HG03108 (cell line): ENCODE measurements around the gene GARNL3.

ENCODE experiments used
- ATAC-seq: cut with Tn5 transposase; IDR thresholded peaks from one replicate; pipeline ENCODE4 v1.9.1; 2021; ENCODE audit warnings: moderate library complexity; ENCODE audit not compliant: unreplicated experiment

GARNL3 gene

GRCh38 chr9:127305838-127306226 lies 41.3 kb downstream of the GARNL3 start:
- ATAC-seq, result no peak

DNA sequence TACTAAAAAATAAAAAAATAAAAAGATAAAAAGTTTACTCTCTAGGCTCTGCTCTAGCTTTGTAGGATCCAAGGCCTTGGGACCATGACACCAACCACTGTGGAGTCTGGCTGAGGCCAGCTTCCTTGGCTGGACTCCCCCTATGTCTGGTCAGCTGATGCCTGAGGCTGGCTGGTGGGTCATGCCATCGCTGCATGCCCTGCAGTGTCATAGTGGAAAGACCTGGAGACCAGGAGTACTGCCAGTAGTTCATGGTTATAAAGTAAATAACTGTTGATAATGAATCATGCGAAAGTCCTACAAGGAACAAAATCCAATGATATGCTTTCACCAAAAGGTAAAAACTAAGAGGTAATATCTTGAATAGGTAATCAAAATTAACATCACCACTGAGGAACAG lies 43.2 kb downstream of the GARNL3 start:
- ATAC-seq, result no peak

- no peak for ATAC-seq
Observed at GRCh38 chr9:127308652-127309434, 44.3 kb downstream of the GARNL3 start.

DNA sequence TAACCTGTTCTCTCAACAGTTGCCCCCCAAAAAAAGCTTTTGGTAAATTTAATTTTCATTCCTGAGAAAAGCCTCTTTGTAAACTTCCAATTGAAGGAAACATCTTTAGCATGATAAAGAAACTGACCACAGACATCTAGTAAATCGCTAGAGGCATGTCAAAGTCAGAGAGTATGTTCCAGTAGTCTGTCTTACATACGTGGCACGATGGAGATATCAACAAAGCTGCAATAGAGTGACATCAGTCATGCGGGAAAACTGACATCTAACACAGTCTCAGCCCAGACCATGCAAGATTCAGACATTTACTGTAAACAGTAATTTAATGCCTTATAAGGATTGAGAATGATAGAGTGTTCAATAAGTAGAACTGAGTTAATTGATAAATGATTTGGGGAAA lies 45.1 kb downstream of the GARNL3 start:
- ATAC-seq, result no peak

- ATAC-seq, result no peak
Observed at GRCh38 chr9:127311239-127311741, 46.7 kb downstream of the GARNL3 start.

DNA sequence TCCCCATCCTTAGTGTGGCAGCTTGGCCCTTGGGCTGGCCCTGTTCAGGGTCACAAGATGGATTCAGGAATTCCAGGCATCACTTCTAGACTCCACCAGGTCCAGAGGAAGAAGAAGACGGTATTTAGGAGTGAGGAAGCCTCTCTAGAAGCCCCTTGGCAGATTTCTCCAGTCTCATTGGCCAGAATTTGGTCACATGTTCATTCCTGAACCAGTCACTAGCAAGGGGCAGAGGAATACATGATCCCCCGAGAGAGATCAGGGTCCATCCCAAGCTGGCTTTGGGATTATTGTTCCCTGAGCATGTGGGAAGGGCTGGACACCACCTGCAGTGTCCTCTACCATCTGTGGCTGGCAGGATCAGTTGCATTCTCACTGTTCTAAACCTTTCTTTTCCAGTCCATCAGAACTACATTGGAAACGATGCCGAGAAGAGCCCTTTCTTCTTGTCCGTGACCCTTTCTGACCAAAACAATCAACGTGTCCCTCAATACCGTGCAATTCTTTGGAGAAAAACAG lies 48.5 kb downstream of the GARNL3 start:
- no peak for ATAC-seq

GRCh38 chr9:127314911-127315310 lies 50.3 kb downstream of the GARNL3 start:
- ATAC-seq, result no peak

DNA sequence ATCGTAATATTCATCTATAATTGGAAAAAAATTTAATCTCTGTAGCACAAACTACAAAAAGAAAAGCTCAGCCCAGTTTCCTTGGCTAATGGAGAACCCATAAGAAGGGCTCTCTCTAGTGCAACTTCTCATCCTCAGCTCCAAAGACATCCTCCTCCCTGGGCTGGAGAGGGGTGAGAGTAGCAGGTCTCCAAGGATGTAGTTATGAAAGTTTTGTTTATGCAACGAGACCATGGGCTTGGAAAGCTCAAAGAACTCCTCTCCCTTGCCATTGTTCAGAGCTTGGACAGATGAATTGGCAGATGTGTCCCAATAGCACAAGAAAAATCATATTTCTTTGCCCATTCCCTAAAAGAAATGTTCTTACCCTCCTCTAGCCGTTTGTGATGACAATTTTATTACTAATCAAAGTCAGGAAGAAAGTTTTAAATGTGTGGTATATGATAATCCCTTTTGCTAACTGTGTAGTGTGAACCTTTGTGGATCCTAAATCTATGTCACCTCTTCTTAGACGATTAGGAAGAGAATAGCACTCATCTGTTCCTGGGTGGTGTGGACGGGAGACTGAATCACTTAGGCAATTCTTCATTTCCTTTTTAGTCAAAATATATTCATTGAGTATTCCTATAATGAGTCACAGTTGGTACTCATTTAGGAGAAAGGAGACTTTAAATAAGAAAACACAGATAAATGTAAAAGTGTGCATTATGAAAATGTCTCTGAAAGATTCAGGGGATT lies 52.2 kb downstream of the GARNL3 start:
- ATAC-seq, result no peak

- no peak for ATAC-seq
Observed at GRCh38 chr9:127318651-127319167, 54.1 kb downstream of the GARNL3 start.

DNA sequence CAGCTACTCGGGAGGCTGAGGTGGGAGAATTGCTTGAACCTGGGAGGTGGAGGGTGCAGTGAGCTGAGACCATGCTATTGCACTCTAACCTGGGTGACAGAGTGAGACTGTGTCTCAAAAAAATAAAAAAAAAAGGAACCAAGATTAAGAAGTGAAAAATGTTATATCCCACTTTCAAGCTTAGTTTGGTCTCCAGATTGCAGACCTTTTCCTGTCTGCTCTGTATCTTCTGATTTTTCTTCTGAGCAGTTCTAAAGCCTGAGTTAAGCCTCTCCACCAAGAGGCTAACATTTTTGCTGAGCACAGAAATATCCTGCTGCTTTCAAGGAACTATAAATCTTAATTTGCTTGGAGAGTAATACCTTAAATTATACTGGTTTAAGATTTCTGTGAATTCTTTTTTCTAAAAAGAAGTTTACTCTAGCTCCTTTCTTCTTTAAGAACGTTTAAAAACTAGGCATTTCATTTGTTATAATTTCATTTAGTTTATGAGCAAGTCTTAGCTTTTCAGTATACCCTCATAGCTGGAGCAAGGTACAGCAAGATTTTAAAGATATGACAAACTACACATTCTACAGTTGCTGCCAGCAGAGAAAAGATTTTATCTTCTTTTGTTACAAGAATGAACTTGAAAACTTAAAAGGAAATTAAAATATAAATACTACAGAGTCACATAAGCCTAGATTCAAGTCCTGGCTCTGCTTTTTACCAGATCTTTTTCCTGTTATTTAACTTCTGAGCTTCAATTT lies 55.0 kb downstream of the GARNL3 start:
- ATAC-seq, result peak; percentile 52

GRCh38 chr9:127320115-127320378 lies 55.5 kb downstream of the GARNL3 start:
- no peak for ATAC-seq

DNA sequence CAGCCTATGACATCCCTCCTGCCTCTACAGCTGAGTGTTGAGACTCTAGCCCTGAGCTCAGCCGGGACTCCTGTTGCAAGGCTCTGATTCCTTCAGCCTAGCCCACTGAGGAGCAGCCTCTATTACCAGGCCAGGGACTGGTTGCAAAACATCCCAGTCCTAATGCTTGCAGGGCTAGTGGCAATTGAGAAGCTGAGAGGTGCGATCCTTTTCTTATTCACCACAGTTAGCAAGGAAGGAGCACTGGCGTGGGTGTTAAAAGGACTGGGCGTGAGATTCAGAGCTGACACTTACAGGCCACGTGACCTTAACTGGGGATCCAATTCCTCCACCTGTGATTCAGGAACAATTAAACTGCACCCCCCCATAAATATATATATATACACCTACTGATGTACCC lies 58.8 kb downstream of the GARNL3 start:
- ATAC-seq, result no peak

DNA sequence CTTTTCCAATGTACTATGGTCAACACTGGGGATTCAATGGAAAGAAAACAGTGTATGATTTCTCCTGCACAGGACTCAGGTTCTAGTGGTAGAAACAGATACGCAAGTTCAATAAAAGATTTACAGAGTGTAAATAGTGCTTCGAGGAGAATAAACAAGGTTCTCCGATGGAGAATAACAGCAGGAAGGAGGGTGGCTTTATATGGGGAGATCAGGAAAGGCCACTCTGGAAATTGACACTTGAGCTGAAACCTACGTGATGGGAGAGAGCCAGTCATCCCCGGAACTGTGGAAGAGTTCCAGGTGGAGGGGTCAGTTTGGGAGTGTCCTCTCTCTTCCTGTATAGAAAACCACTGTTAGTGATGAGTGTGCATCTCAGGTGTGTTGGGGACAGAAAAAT lies 65.9 kb downstream of the GARNL3 start:
- no peak for ATAC-seq

DNA sequence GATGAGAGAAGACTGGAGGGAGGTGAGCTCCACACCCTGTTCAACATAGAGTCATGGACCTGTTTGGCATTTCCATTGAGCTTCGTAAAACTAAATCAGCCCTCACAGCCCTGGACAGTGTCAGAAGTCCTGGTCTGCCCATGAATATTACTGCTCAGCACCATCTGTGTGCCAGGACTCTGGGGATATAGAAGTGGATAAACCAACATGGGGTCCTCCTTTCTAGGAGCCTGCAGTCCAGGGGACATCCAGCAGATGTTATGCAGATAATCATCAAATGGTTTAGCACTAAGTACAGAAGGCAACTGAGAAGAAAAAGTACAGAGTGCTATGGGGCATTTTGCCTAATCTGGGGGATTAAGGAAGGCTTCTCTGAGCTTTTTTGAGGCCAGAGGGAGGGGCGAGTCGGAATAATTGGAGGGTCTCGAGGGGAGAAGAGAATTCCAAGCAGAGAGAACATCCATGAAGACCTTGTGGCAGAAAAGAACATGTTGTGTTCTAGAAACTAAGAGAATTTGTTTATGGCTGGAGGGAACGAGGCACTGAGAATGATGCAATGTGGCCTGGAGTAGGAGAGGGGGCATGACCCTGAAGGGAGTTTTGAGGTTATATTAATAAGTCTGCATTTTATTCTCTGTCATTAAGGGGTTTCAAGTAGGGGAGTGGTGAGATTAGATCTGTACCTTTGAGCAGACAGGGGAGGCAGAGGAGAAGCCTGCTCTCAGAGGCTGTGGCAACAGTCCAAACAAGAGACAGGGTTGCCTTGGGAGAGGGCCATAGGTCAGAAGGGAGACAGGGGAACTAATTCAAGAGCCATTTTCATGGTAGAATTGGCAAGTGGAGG lies 68.9 kb downstream of the GARNL3 start:
- no peak for ATAC-seq

- ATAC-seq, result no peak
Observed at GRCh38 chr9:127334725-127335124, 70.2 kb downstream of the GARNL3 start.

- ATAC-seq, result no peak
Observed at GRCh38 chr9:127336086-127336485, 71.5 kb downstream of the GARNL3 start.

DNA sequence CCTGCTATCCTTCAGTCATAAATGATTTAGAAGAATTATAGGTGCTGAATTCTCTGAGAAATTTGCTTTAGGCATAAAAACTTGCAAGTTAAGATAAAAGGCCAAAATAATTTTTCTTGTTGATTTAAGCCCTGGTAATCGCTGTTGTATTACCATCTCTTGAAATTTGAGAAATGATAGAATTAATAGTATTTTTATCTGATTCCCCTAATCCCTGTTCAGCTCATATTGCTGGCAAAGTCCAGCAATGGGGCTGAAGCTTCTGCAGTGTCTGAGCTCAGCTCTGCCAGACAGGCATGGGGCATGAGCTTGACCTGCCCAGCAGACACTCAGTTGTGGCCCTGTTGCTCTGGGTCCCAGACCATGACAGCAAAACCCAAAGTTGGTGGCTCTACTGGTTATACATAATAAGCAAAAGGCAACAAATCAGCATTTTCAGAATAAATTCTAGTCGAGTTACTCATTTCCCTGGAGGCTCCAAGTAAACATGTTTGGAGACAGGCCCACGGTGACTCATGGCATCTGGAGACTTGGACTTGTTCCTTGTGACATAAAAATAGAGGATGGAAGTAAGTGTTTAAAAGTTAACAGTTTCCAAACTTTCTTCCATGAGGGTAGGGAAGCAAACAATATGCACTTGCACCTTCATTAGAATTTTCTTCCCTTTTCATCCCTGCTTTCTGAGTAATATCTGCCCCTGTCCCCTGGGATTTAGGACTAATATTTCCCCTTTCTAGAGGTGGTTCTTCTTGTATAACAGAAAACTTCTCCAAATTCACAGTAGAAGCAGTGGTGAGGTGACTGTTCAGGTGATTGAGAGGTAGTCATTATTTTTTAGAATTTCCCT lies 72.2 kb downstream of the GARNL3 start:
- ATAC-seq, result no peak

DNA sequence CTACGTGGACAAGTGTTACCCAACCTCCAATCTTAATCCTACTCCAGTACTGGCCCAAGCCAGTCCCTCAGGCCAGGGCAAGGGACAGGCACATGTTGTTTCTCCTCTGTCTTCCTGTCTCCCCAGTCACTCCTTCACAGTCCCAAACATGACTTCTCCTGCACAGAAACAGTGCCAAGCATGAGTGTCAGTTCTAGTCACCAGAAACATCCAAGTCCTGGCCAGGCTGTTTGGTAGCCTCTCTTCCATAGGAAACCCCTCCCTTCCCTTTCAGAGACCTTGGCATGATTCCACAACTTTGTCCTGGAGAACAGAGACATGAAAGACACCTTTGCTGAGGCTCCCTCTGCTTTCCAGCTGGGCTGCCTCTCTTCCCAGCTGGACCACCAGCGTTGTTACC lies 76.1 kb downstream of the GARNL3 start:
- no peak for ATAC-seq

DNA sequence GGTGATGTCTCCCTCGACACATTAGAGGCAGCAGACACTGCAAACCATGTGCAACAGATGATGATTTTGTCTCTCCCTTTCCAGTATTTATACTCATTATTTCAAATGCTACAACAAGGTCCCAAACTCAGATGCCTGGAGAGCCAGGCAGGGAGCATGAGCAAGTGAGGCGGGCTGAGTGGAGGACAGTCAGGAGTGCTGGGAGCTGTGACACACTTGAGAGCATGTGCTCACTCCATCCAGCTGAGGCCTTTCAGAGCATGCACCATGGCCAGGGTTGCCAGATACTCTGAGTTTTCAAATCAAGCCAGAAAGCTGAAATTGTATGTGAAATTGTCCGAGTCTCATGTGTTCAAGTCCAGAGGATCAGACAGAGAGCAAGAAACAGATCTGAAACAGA lies 76.6 kb downstream of the GARNL3 start:
- no peak for ATAC-seq
